Stimulated activated CD4-positive, alpha-beta T cell treated with anti-CD3 and anti-CD28 coated beads, Interleukin-15, amount 100 ng/mL, for 24 hours (primary cell): Measurements from ENCODE around the gene DNAI1.
"Not testable (repeated sequence)": the region's sequence is repeated elsewhere in the genome, so short reads cannot be mapped to it uniquely, and the experiment has no call there.

Experiments used
- DNase-seq: peaks from one replicate; pipeline ENCODE4 v3.0.0-alpha.2; 2020

Gene DNAI1

DNA sequence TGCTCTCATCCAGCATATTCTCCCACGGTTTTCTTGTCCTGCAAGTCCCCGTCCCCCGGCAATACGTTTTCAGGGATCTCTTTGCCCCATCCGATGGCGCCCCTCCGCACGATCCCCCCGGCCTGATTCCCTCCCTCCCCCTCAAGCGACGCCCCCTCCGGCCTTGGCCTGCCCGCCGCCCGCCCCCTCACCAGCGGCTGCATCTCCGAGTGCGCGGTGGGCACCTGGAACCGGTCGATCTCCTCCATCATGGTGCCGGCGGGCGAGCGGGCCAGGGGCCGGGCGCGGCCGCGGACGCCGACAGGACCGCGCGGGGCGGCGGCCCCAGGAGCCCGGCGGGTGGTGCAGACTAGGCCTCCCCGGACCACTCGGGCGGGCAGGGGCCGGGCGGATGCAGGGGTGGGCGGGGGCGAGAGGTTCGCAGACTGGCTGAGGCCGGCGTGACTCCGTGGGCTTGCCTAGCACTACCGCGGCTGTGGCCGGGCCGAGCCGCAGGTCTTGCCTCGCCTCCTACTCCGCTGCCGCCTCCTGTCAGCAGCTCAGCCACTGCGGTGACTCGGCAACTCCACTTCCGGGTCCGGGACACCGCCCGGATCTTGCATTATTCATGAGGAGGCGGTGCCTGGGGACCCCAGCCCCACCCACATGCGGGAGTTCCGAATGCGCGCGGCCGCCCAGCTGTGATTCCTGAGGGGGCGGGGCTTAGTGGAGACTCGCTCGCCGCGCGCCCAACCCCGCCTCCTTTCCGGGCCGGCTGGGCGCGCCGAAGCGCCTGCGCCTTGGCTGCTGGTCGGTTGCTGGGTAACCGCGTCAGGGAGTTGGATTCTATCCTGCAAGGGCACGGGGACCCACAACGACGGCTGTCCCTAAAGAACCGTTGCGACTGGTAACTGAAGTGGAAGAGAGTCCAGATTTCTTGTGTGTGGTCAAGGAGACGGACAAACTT lies at the start of gene DNAI1, which contains the start of gene FAM219A:
Gene DNAI1, plus strand, starts transcription at position 793 of the 946 bp plus-strand sequence. CDS start 201 bp downstream, outside the sequence.
Gene FAM219A, minus strand, starts transcription at position 558 of the 946 bp plus-strand sequence. Its CDS starts 307 bp downstream, at position 251.
- peak; percentile 99 for DNase-seq

DNA sequence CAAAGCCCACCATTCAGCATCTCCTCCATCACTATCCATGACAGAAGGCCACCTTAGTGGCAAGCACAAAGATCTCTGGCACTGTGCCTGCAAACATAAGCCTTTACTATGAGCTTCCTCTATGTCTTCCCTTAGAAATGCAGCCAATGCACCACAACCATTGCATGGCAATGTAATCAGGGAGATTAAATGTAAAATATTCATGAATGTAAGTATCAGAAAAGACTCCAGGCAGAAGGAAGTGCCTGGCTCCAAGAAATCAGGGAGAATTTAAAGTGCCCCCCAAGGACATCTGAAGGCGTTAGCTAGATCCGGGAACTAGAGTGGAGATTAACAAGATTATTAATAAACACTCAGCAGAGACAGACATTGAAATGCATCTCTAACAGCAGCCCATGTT lies 49.5 kb upstream of the DNAI1 start:
- no peak for DNase-seq

DNA sequence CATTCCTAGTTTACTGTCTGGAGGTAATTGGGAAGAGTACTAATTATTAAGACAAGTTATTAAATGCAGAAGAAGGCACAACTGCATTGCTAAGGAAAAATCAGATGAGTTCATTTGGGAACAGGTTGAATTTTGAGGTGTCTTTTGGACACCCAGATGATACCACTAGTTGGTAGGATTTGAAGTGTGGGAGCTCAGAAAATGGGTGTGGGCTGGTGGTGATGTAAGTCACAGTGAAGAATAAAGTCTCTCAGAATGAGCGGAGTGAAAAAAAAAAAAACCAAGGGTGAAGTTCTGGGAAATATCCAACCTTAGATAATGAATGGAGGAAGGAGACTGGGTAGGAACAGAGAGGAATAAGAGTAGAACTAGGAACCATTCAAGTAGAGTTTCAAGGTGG lies 46.3 kb upstream of the DNAI1 start:
- DNase-seq: no peak

DNA sequence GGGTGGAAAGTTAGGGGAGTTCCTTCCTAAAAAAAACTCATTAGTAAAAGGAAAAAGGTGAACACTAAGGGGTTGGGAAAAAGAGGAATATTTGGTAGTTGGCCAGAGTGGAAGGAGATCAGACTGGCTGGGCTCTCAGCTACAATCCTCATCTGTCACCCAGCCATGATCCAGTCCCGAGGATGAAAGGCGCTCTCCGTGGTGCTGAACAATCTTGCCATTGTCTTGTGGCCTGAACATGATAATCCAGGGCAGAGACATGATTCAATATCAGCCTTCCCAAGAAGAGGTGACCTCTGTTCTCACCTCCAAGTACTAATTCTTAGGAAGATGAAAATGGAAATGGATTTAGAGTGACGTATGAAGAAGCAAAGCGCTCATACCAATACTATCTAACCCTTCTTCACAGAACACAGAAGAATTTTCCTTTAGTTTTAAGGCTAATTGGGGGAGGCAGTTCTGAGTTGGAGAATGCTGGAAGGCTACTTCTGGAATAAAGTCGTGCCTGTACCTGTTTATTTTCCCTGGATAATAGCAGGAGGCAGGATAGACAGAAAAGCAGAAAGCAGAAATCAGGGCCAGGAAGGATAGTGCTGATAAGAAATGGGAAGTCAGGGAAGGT lies 45.3 kb upstream of the DNAI1 start:
- DNase-seq: peak; percentile 37

DNA sequence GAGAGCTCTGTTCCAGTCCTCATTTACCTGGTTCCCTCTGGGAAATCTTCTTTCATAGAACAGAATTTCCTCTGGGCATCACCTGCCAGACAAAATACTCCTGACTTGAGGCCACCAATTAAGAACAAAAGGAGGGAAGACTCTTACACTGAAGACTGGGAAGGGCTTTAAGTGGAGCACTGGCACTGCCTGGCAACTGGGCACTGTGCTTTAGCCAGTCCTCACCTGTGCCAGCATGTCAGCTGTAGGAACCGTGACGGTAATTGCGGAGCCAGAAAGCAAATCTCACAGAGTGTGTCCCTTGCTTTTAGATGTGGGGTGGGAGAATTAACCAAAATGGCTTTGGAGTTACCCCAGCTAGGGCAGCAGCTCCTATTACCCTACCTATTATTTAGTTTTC lies 40.9 kb upstream of the DNAI1 start:
- no peak for DNase-seq

DNA sequence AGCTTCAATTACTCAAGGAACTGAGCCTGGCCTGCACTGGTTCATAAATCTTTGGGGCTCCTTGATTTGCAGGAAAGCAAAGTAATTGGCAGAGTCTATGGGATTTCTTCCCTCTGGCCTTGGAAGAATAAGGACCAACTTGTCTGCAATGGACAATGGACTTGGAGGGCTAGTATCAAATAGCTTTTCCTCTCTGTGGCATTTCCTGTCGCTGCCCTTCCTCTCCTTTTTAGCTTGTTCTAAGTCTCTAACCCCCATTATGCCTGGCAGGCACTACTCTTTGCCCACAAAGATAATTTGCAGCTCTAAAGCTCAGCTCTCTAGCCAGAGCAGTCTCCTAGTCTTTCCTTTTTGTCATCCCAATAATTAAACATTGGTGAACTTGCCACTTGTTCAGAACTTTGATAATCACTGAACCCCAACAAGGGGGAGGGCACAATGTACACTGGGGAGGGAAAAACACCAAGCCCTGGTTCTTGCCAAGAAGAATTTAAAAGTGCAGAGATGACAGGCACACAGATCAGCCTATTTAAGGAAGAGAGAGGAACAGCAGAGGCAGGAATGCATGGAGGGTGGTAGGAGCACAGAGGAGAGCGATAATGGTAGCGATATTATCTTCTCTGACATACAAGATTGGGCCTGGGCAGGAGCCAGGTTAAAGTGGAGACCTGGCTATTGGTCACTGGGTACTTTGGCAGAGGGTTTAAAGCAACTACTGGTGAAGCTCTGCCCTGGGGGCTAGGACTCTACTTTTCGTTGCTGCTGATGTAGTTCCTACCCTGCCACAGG lies 38.7 kb upstream of the DNAI1 start:
- DNase-seq: no peak

DNA sequence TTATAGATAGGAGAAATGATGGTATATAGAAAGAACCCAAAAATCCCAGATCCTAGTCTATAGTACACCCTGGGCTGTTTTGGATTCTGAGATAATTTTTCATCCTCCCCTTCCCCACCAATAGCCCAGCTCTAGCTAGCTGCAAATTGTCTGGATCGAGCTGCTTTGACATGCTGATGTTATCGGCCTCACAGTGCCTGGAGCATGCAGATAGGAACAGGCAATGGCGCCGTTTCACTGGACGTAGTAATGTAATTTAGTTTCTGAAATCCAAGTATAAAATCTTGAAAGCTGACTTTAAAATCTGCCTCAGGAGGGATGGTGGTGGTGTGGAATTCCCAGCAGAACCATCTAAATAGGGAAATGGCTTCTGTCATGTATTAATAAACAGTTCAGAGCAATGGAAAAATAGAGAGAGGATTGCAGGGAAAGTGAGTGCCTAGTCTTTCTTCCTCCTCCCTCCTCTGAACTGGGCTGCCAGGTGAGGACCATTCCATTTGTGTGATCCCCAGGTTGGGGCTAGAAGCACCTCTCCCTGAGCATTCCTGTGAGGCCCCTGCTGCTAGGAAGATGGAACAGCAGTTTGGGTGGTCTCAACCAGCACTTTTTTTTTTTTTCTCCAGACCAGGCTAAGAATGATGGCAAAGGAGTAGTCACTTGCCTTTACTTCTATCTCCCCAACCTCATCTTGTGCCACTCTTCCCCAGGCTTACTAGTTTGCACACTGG lies 32.1 kb upstream of the DNAI1 start:
- no peak for DNase-seq

DNA sequence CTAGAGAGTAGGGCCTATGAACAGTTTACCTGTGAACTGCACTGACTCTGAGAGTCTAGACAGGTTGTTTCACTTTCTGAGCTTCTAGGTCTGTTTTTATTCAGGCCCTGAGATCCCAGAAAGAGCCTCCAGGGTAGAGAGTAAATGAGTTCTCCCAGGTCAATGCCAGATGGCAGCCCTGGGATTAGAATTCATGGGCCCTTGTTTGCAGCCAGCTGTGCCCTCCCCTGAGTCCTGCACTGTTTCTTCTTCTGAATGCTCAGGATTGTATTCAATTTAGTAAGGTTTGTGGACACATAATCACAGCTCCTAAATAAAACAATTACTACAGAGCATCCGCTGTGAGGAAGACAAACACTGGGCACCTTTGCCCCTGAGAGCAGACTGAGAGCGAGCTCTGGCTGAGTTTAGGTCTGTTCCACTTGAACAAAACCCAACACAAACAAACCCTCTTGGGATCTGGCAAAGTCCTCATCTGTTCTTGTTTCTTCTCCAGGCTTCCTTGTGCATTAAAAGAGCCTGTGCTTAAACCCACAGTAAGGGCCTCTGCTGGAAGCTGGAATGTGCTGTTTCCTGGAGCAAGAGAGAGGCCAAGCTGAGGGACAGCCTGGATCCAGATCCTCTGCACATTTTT lies 30.2 kb upstream of the DNAI1 start:
- DNase-seq: no peak

DNA sequence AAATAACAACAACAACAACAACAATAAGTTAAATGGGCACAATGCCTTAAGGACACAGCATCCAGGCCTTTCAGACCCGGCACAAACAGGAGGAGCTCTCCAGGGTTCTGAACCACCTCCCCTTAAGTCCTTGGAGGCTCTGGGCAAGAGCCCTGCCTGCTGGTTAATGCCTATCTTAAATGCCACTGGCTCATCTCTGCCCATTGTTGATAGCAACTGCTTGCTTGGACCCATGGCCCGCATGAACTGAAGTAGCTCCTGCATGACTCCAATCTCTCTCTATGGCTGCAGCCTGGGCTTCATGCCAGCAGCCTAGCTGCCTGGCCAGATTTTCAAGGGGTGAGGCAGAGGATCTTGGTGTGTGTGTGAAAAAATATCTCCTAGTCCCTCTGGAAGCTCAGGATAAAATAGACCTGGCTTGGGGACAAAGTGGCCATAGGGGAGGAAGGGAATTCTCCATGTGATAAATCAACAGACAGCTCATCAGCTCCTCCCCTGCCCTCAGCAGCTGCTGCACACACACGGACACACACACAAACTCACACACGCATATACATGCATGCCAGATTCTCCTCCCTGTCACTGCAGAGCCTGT lies 27.7 kb upstream of the DNAI1 start:
- peak; percentile 12 for DNase-seq

DNA sequence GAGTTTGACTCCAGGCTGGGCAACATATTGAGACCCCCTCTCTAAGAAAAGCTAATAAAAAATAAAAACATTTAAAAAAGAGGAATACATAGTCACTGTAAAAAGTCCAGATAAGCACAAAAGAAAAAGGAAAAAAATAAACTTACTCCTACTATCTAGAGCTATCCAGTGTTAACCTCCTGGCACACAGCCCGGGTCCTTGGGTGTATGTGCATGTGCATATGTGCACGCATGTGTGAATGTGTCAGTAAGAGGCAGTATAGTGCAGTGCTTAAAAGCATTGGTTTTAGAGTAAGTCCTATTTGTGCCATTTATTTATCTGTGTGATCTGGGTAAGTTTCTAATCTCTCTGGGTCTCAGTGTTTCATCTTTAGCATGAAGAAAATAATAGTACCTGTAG lies 26.9 kb upstream of the DNAI1 start:
- no peak for DNase-seq

DNA sequence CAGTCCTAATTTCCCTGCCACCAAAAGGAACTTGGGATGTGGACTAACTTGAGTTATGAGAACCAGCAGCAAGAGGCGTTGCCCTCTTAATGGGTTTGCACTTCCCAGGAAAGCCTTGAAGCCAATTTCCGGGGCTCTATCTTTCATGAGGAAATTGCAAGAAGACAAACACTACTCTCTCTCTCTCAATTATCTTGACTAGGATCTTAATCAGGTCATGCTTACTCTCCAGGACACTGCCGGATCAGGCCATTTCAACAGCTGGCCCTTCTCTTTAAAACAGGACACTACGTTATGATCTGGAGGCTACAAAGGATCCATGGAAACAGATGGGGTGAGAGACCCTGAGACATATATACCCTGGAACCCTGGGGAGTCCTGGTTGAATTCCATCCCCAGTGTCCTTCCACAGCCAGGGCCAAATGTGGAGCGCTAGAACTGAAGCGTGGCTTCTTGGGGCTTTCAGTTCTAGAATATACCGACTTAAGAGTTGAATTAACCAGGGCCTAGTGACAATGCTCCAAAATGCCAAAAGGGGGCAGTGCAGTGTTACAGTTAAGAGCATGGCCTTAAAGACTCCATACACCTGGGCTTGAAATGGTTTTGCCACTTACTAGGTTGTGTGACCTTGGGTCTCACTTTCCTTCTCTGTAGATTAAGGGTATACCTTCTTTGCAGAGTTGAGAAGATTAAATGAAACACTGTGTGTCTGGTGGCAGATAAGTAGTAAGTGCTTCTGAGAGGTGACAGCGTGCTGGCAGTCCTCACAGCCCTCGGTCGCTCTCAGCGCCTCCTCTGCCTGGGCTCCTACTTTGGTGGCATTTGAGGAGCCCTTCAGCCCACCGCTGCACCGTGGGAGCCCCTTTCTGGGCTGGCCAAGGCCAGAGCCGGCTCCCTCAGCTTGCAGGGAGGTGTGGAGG lies 21.3 kb upstream of the DNAI1 start:
- DNase-seq: peak; percentile 70

DNA sequence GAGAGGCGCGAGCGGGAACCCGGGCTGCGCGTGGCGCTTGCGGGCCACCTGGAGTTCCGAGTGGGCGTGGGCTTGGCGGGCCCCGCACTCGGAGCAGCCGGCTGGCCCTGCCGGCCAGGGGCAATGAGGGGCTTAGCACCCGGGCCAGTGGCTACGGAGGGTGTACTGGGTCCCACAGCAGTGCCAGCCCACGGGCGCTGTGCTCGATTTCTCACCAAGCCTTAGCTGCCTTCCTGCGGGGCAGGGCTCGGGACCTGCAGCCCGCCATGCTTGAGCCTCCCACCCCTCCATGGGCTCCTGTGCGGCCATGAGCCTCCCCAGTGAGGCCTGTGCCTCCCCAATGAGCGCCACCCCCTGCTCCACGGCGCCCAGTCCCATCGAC lies 20.7 kb upstream of the DNAI1 start:
- DNase-seq: not testable (repeated sequence)

DNA sequence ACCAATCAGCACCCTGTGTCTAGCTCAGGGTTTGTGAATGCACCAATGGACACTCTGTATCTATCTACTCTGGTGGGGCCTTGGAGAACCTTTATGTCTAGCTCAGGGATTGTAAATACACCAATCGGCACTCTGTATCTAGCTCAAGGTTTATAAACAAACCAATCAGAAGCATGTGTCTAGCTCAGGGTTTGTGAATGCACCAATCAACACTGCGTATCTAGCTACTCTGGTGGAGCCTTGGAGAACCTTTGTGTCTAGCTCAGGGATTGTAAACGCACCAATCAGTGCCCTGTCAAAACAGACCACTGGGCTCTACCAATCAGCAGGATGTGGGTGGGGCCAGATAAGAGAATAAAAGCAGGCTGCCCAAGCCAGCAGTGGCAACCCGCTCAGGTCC lies 20.1 kb upstream of the DNAI1 start:
- not testable (repeated sequence) for DNase-seq

DNA sequence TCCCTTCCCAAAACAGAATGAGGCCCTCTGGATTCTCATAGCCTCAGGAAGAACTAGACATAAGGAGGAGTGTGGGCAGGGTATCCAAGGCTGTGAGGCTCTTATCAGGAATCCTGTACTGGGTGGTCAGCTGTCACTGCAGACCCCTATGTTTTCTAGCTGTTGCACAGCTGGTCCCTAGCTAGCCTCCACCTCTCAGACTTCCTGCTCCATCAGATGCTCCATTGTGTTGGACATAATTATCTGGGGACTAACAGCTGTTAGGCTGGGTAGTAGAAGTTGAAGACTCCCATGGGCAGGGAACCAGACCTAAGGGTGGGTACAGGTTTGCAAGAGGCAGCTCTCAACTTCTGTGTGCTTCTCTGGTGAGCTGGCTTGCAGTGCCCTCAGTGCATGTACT lies 18.6 kb upstream of the DNAI1 start:
- no peak for DNase-seq

DNA sequence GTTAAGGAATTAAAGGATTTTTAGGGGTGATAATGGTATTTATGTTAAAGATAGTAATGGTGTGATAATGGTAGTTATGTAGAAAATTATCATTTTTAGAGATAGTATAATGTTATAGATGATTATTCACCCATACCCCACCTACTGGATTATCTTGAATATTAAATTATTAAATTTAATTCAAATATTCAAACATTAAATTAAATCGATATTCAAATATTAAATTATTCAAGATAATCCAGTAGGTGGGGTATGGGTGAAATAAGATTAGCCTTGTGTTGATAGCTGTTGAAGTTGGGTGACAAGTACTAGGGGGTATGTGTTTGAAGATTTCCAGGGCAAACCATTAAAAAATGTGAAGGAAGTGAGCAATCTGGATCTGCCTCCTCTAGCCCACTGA lies 15.8 kb upstream of the DNAI1 start:
- no peak for DNase-seq

DNA sequence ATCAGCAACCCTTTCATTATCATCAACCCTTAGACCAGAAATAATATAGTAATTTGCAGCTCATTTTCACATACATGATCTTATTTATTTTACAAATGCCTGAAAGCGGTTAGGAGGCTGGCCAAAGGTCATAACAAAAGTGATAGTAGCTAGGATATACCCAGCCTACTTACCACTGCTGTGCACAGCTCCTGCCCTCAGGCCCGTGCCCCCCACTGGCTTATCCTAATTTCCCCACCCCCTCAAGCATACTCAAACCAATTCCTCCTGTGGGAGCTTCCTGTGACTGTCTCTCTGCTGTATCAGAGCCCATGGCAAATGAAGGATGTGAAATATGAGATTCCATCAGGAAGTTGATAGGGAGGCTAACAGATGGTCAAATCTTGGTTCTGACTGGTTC lies 15.1 kb upstream of the DNAI1 start:
- DNase-seq: no peak

DNA sequence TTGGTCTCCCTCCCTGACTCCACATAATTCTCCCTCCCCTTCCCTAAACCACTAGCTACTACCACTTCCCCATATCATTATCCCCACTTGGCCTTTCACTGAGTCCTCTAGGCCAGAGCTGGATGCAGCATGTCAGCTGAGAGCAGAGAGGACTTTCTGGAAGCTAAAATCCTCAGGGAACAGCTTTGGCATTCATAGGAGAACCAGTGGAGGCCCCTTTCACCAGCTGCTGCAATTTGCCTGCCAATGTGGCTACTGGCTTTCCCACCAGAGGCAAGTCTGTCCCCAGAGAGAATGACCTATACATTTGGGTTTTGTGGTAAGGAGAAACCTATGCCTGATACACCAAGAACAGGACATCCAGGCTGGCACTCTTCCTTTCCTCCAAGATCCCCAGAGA lies 14.6 kb upstream of the DNAI1 start:
- no peak for DNase-seq

DNA sequence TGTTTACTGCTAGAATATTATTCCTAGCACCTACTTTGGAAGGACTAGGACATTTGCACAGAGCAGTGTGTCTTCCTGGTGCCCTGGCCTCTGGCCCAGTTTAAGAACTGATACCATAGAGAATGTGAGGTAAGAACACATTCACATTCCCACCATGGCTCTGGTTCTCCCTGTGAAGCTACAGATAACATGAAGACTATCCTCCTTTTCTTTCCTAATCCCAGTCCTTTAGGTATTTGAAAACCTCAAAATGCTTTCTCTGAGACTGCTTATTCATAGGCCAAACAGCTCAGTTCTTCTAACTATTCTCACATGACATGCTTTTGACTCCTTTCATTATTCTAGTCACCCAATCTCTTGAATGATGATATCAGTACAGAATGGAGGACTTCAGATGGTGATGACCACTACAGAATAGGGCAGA lies 12.1 kb upstream of the DNAI1 start:
- DNase-seq: no peak

DNA sequence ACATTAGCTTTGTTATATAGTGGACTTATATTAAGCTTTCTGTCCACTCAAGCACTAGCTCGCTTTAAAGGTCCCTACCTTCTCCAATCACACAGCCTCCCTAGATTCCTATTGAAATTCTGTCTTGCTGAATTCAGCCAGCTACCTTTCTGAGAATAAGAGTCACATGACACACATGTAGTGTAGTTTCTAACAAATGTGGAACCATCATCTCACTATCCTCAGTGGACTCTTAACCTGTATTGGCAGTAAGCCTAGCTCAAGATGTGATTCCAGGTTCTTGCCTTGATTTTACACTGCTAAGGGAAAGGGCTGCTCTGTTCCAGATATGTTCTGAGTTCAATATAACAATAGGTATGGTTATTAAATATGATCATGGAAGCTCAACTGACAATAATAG lies 11.7 kb upstream of the DNAI1 start:
- DNase-seq: no peak

DNA sequence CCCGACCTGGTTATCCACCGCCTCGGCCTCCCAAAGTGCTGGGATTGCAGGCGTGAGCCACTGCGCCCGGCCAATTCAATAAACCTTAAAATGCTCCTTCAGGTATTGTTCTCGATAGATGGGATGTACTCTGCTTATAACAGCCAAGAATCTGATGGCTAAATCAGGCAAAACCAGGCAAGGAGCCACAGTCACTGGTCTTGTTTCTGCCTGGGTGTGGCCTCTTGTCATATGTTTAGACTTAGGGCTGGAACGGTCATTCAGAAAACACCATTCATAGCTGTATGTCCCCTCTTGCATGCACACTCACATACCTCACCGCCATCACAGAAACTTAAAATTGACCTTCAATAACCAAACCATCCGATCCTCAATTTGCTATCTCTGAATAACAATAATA lies 8.0 kb upstream of the DNAI1 start:
- no peak for DNase-seq

DNA sequence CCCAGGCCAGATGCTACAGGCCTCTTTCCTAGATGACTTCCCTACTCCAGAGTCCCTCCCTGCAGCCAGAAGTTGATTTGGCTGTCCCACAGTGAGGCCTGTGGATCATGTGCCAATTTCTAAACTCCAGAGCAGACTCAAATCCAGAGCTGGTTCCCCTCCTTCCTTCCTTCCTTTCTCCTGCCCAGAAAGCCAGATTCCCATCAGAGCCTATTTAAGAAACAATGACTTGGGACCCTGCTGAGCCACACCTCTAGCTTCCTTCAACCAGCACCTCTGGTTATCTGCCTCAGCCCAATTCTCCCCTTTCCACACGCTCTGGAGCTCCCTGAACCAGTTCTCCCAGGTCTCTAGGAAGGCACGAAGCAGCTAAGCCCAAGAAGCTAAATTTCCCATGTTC lies 7.5 kb upstream of the DNAI1 start:
- no peak for DNase-seq
